NCI-H345 treated with DMSO at 0.1 percent for 48 hours (cell line): ENCODE data around the gene TRUB1.

Source experiments
- DNase-seq: peaks from one replicate; lab custom pipeline; 2025; ENCODE audit not compliant: unreplicated experiment; lab: John Stamatoyannopoulos, UW

TRUB1 gene

GRCh38 chr10:115026746-115027140, 88.7 kb downstream of the TRUB1 start:
- no peak for DNase-seq
